H9 (cell line): ENCODE measurements around the gene OCIAD1. TPM values are rescaled to one million over a fixed set of nuclear protein-coding genes. Genes with fewer than 3 reads are reported as not detected.

Experiments used
- DNase-seq: peaks from one replicate; pipeline ENCODE4 v3.0.0-alpha.2; 2017
- H2AFZ ChIP-seq: one replicate; pipeline ENCODE4 v1.6.1; 2013; ENCODE audit warnings: mild to moderate bottlenecking, low read length, control low read depth, moderate library complexity
- H2AK5ac ChIP-seq: 2 replicates; pipeline ENCODE4 v1.6.1; 2013; ENCODE audit warnings: low read length, control low read depth, mixed read lengths; ENCODE audit not compliant: insufficient read length
- H2BK120ac ChIP-seq: one replicate; pipeline ENCODE4 v1.6.1; 2013; ENCODE audit warnings: low read depth, mild to moderate bottlenecking, low read length, control low read depth, inconsistent platforms; ENCODE audit not compliant: poor library complexity, severe bottlenecking
- H2BK12ac ChIP-seq: 2 replicates; pipeline ENCODE4 v1.6.1; 2013; ENCODE audit warnings: low read length, control low read depth, mixed read lengths, low read depth; ENCODE audit not compliant: insufficient read length
- H2BK15ac ChIP-seq: 2 replicates; pipeline ENCODE4 v1.6.1; 2013; ENCODE audit warnings: low read depth, low read length, control low read depth
- H2BK20ac ChIP-seq: one replicate; pipeline ENCODE4 v1.6.1; 2013; ENCODE audit warnings: low read depth, mild to moderate bottlenecking, low read length, control low read depth, inconsistent platforms; ENCODE audit not compliant: poor library complexity, severe bottlenecking
- H2BK5ac ChIP-seq: 2 replicates; pipeline ENCODE4 v1.6.1; 2013; ENCODE audit warnings: low read length, control low read depth, mixed read lengths; ENCODE audit not compliant: insufficient read length
- H3K14ac ChIP-seq: 2 replicates; pipeline ENCODE4 v1.6.1; 2013; ENCODE audit warnings: low read length, control low read depth; ENCODE audit not compliant: insufficient read depth
- H3K18ac ChIP-seq: 2 replicates; pipeline ENCODE4 v1.6.1; 2013; ENCODE audit warnings: low read depth, mild to moderate bottlenecking, mixed read lengths, low read length, control low read depth; ENCODE audit not compliant: insufficient read length
- H3K23ac ChIP-seq: 2 replicates; pipeline ENCODE4 v1.6.1; 2013; ENCODE audit warnings: low read length, control low read depth, mixed read lengths, low read depth; ENCODE audit not compliant: insufficient read length
- H3K23me2 ChIP-seq: 2 replicates; pipeline ENCODE4 v1.6.1; 2013; ENCODE audit warnings: low read depth, mild to moderate bottlenecking, mixed read lengths, low read length, control low read depth; ENCODE audit not compliant: insufficient read length, poor library complexity, severe bottlenecking
- H3K27ac ChIP-seq: 2 replicates; pipeline ENCODE4 v1.5.1; 2013; ENCODE audit warnings: low read length, control low read depth, mixed read lengths, low read depth; ENCODE audit not compliant: insufficient read length
- H3K27me3 ChIP-seq: 2 replicates; pipeline ENCODE4 v1.6.1; 2013; ENCODE audit warnings: low read length, control low read depth, inconsistent platforms; ENCODE audit not compliant: insufficient read depth
- H3K4ac ChIP-seq: 2 replicates; pipeline ENCODE4 v1.6.1; 2013; ENCODE audit warnings: low read depth, mild to moderate bottlenecking, control low read depth, inconsistent platforms, low read length, moderate library complexity
- H3K4me1 ChIP-seq: 2 replicates; pipeline ENCODE4 v1.6.1; 2013; ENCODE audit warnings: low read length, control low read depth, inconsistent platforms; ENCODE audit not compliant: insufficient read depth
- H3K4me2 ChIP-seq: 2 replicates; pipeline ENCODE4 v1.6.1; 2013; ENCODE audit warnings: low read length, control low read depth, mixed read lengths; ENCODE audit not compliant: insufficient read length, insufficient read depth
- H3K56ac ChIP-seq: 2 replicates; pipeline ENCODE4 v1.6.1; 2013; ENCODE audit warnings: low read depth, mild to moderate bottlenecking, mixed read lengths, low read length, control low read depth; ENCODE audit not compliant: insufficient read length
- H3K79me1 ChIP-seq: 2 replicates; pipeline ENCODE4 v1.6.1; 2013; ENCODE audit warnings: low read depth, mild to moderate bottlenecking, moderate library complexity, low read length, control low read depth, inconsistent platforms; ENCODE audit not compliant: insufficient read depth, poor library complexity, severe bottlenecking
- H3K79me2 ChIP-seq: 2 replicates; pipeline ENCODE4 v1.6.1; 2013; ENCODE audit warnings: low read length, control low read depth, inconsistent platforms; ENCODE audit not compliant: insufficient read depth
- H3K9ac ChIP-seq: 2 replicates; pipeline ENCODE4 v1.6.1; 2013; ENCODE audit warnings: low read length, control low read depth, mixed read lengths; ENCODE audit not compliant: insufficient read length; ENCODE audit errors: extremely low read depth
- H3K9me3 ChIP-seq: one replicate; pipeline ENCODE4 v1.6.1; 2013; ENCODE audit warnings: low read depth, low read length, inconsistent platforms; ENCODE audit not compliant: control insufficient read depth
- H3T11ph ChIP-seq: one replicate; pipeline ENCODE4 v1.6.1; 2013; ENCODE audit warnings: mild to moderate bottlenecking, low read length, control low read depth, inconsistent platforms
- H4K20me1 ChIP-seq: one replicate; pipeline ENCODE4 v1.6.1; 2013; ENCODE audit not compliant: control insufficient read depth, insufficient read length, insufficient read depth
- H4K5ac ChIP-seq: 2 replicates; pipeline ENCODE4 v1.6.1; 2013; ENCODE audit warnings: low read depth, mild to moderate bottlenecking, mixed read lengths, low read length, control low read depth; ENCODE audit not compliant: insufficient read length
- H4K8ac ChIP-seq: replicated peaks from 2 replicates; pipeline ENCODE4 v1.6.1; 2013; ENCODE audit warnings: low read length, control low read depth, mixed read lengths, low read depth; ENCODE audit not compliant: insufficient read length
- H4K91ac ChIP-seq: 2 replicates; pipeline ENCODE4 v1.6.1; 2013; ENCODE audit warnings: low read depth, mild to moderate bottlenecking, moderate library complexity, mixed read lengths, low read length, control low read depth; ENCODE audit not compliant: insufficient read length
- H3K27ac Mint-ChIP-seq, 3 experiments: 2 replicates in 2 of 3; 3 replicates in 1 of 3; pipeline ENCODE4 v1.8.0; 2020 to 2021; ENCODE audit warnings: mixed read lengths in 3 of 3, mild to moderate bottlenecking in 1 of 3, moderate library complexity in 1 of 3
- H3K27me3 Mint-ChIP-seq: 2 replicates; pipeline ENCODE4 v1.8.0; 2021; ENCODE audit warnings: low read depth, mild to moderate bottlenecking, moderate library complexity, mixed read lengths
- H3K36me3 Mint-ChIP-seq, 3 experiments: 2 replicates in 2 of 3; 3 replicates in 1 of 3; pipeline ENCODE4 v1.8.0; 2020 to 2021; ENCODE audit warnings: low read depth in 3 of 3, mixed read lengths in 3 of 3; ENCODE audit not compliant: insufficient read depth in 1 of 3
- H3K4me1 Mint-ChIP-seq, 2 experiments: 2 replicates each; pipeline ENCODE4 v1.8.0; 2020; ENCODE audit warnings: mixed read lengths in 2 of 2
- H3K4me3 Mint-ChIP-seq, 2 experiments: 2 replicates in 1 of 2; 3 replicates in 1 of 2; pipeline ENCODE4 v1.8.0; 2020 to 2021; ENCODE audit warnings: mild to moderate bottlenecking in 2 of 2, mixed read lengths in 2 of 2, moderate library complexity in 1 of 2
- H3K9me3 Mint-ChIP-seq, 2 experiments: 2 replicates in 1 of 2; 3 replicates in 1 of 2; pipeline ENCODE4 v1.8.0; 2020; ENCODE audit warnings: mild to moderate bottlenecking in 2 of 2, mixed read lengths in 2 of 2, moderate library complexity in 1 of 2
- total RNA-seq: library from RNA; stranded (reverse); gene quantifications from 2 replicates; pipeline ENCODE4 v1.2.1, GENCODE V29; 2021
- TF ChIP-seq, protein P1 (sequence below): fragments of 200-600 bp; sonication (generic); conservative IDR thresholded peaks from 3 replicates; pipeline ENCODE4 v1.8.0; 2021; ENCODE audit warnings: antibody characterized with exemption, mild to moderate bottlenecking

Gene OCIAD1
- total RNA-seq, 1 experiment from 2014 or later: 169 TPM

DNA sequence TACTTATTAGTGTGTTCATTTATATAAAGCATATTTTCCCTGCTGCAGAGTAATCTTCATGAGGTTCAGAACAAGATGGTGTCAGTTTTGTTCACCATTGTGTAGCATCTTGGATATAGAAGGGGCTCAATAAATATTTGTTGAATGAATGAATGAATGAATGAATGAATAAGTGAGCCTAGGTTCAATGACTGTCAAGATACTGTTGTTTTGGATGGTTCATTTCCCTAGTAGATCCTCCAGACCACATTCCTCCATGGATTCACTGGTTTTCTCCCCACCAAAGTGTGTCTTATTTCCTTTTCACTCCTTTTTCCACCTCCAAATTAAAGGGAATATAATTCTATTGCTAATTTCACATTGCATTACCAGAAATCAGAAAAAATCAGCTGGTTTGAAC is 77.8 kb downstream of the OCIAD1 start:
- Histone ChIP-seq H3K27me3 (no peaks in the 10 kb centered on the region), H2BK15ac (no peak overlapping the region), H3K79me2 (peaks cover 4% of the 10 kb centered on the region; the same call in 1 of the 2 replicates), H2BK12ac (no peak overlapping the region), H3K4ac (no peak overlapping the region), H3T11ph (no peak overlapping the region), H4K91ac (no peak overlapping the region), H4K8ac (no peak overlapping the region), H3K4me1 (peaks cover 4% of the 10 kb centered on the region), H3K27ac (no peak overlapping the region), H3K18ac (no peak overlapping the region), H2BK5ac (no peak overlapping the region), H3K23ac (no peak overlapping the region), H4K5ac (no peak overlapping the region), H3K14ac (no peak overlapping the region), H2AK5ac (no peak overlapping the region), H2BK20ac (no peak overlapping the region), H2AFZ (no peak overlapping the region), H3K56ac (no peak overlapping the region), H3K23me2 (peaks cover 13% of the 10 kb centered on the region), H4K20me1 (no peaks in the 10 kb centered on the region), H2BK120ac (no peak overlapping the region), H3K9ac (no peak overlapping the region), H3K9me3 (no peaks in the 10 kb centered on the region), H3K79me1 (no peaks in the 10 kb centered on the region), H3K4me2 (no peak overlapping the region)
- TF ChIP-seq, protein P1, sequence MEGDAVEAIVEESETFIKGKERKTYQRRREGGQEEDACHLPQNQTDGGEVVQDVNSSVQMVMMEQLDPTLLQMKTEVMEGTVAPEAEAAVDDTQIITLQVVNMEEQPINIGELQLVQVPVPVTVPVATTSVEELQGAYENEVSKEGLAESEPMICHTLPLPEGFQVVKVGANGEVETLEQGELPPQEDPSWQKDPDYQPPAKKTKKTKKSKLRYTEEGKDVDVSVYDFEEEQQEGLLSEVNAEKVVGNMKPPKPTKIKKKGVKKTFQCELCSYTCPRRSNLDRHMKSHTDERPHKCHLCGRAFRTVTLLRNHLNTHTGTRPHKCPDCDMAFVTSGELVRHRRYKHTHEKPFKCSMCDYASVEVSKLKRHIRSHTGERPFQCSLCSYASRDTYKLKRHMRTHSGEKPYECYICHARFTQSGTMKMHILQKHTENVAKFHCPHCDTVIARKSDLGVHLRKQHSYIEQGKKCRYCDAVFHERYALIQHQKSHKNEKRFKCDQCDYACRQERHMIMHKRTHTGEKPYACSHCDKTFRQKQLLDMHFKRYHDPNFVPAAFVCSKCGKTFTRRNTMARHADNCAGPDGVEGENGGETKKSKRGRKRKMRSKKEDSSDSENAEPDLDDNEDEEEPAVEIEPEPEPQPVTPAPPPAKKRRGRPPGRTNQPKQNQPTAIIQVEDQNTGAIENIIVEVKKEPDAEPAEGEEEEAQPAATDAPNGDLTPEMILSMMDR: no peak
- Mint-ChIP-seq H3K9me3 (no peaks in the 10 kb centered on the region; a peak in 1 of 5 replicates), H3K4me1 (peaks cover 8 to 18% of the 10 kb centered on the region in 2 experiments), H3K4me3 (no peak overlapping the region), H3K27ac (no peak overlapping the region), H3K36me3 (peaks cover 0 to 7% (median 5%) of the 10 kb centered on the region in 3 experiments; a peak in 4 of 7 replicates), H3K27me3 (no peaks in the 10 kb centered on the region; the same call in 1 of the 2 replicates)
- DNase-seq: no peak
